HAP-1 (cell line): ENCODE data around the gene ARHGAP15.

Experiments used
- DNase-seq, 2 experiments: peaks; one replicate each; pipeline ENCODE4 v3.0.0-alpha.2; 2016 to 2020; ENCODE audit warnings: low spot score in 2 of 2
- H3K27me3 ChIP-seq: fragments of 250-450 bp; sonication (Bioruptor Pico); 2 replicates; pipeline ENCODE4 v1.5.1; 2020; ENCODE audit warnings: low read depth, mild to moderate bottlenecking, moderate library complexity
- H3K36me3 ChIP-seq: fragments of 250-450 bp; sonication (Bioruptor Pico); replicated peaks from 2 replicates; pipeline ENCODE4 v1.5.1; 2020; ENCODE audit warnings: mild to moderate bottlenecking
- H3K4me1 ChIP-seq: fragments of 250-450 bp; sonication (Bioruptor Pico); 2 replicates; pipeline ENCODE4 v1.5.1; 2020; ENCODE audit warnings: mild to moderate bottlenecking
- H3K4me3 ChIP-seq: fragments of 250-450 bp; sonication (Bioruptor Pico); 2 replicates; pipeline ENCODE4 v1.5.1; 2020; ENCODE audit warnings: mild to moderate bottlenecking, moderate library complexity
- H3K9me3 ChIP-seq: fragments of 250-450 bp; sonication (Bioruptor Pico); 2 replicates; pipeline ENCODE4 v1.5.1; 2020; ENCODE audit warnings: mild to moderate bottlenecking, moderate library complexity
- in situ Hi-C: fragments of 300-500 bp; cut with MboI; formaldehyde crosslinking; loops from 3 replicates; pipeline ENCODE4 v1.14.3; 2020; ENCODE audit warnings: low sequenced_read_pairs, inconsistent platforms, mixed read lengths

ARHGAP15 gene

GRCh38 chr2:143163499-143163898, 34.3 kb downstream of the ARHGAP15 start:
- H3K36me3 ChIP-seq: no peaks in the 10 kb centered on the region
- in situ Hi-C loops: no loop called here
- no peaks in the 10 kb centered on the region; the same call in 1 of the 2 replicates for H3K27me3 ChIP-seq
- H3K9me3 ChIP-seq: no peaks in the 10 kb centered on the region
- no peak for DNase-seq
- no peaks in the 10 kb centered on the region for H3K4me1 ChIP-seq
- H3K4me3 ChIP-seq: no peak overlapping the region

DNA sequence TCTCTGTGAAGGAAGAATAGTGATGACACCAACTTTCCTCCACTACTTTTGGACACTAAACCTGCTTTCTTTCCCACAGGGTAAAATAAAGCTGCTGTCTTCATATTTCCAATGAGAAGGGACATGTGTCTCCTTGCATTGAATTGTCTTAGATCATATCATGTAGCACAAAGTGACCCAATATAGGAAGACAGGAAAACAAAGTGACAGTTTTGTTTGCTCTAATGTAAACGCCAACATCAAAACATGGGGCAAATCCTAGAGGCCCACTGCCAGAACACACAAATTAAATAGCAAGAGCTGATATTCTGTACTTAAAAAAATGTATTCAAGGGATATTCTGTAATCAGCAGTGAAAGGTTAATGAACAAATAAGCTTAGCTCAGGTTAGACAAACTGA, 36.1 kb downstream of the ARHGAP15 start:
- DNase-seq: no peak
- H3K4me1 ChIP-seq: no peaks in the 10 kb centered on the region
- H3K9me3 ChIP-seq: no peaks in the 10 kb centered on the region
- in situ Hi-C loops: no loop called here
- no peaks in the 10 kb centered on the region; the same call in 1 of the 2 replicates for H3K27me3 ChIP-seq
- no peaks in the 10 kb centered on the region for H3K36me3 ChIP-seq
- H3K4me3 ChIP-seq: no peak overlapping the region

- H3K4me3 ChIP-seq: no peak overlapping the region
- no peaks in the 10 kb centered on the region for H3K9me3 ChIP-seq
- H3K4me1 ChIP-seq: no peaks in the 10 kb centered on the region
- DNase-seq: no peak
- 0 out of 2 replicates have a peak, but pooled peaks cover under 1% of the 10 kb centered on the region for H3K27me3 ChIP-seq
- in situ Hi-C loops: no loop called here
- no peaks in the 10 kb centered on the region for H3K36me3 ChIP-seq
Measured at GRCh38 chr2:143169105-143169504, 39.9 kb downstream of the ARHGAP15 start.

DNA sequence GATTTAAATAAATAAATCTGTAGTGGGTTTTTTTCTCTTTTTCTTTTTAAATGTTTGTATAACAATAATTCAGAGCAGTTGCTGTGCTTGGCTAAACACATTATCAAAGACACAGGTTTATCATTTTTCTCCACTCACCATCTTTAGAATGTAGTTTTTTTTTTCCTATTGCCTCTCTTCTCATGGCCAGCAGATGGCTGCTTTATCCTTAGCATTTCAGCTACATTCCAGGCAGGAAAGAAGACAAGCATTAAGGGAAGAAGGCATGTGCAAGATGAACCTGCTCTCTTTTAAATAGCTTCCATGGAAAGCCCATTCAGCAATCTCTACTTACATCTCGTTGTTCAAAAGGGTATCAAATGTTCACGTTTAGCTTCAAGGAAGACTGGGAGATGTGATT, 42.6 kb downstream of the ARHGAP15 start:
- in situ Hi-C loops: no loop called here
- H3K4me1 ChIP-seq: no peaks in the 10 kb centered on the region
- no peak overlapping the region for H3K4me3 ChIP-seq
- H3K27me3 ChIP-seq: 0 out of 2 replicates have a peak, but pooled peaks cover 5% of the 10 kb centered on the region
- no peaks in the 10 kb centered on the region for H3K36me3 ChIP-seq
- H3K9me3 ChIP-seq: no peaks in the 10 kb centered on the region
- no peak for DNase-seq

DNA sequence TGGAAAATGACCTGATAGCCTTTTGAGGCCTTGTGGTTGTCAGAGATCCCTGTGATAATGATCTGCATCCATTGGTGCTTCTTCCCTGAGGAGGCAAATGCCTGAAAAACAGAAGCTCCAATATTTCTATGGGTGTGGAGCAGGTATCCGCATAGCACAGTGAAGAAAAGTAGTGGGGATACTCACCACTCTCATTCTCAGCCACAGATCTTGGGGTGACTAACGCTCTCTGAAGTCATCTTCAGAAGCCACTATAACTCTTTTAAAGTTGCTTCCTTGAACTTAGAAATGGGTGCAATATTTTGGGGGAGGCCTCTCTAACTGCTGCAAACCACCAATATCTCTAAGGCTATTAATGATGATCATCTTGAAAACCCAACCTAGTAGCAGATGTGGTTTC, 46.2 kb downstream of the ARHGAP15 start:
- Histone ChIP-seq H3K36me3 (no peaks in the 10 kb centered on the region), H3K9me3 (no peaks in the 10 kb centered on the region), H3K27me3 (0 out of 2 replicates have a peak, but pooled peaks cover 5% of the 10 kb centered on the region), H3K4me3 (no peak overlapping the region), H3K4me1 (no peaks in the 10 kb centered on the region)
- no peak for DNase-seq
- in situ Hi-C loops: no loop called here

DNA sequence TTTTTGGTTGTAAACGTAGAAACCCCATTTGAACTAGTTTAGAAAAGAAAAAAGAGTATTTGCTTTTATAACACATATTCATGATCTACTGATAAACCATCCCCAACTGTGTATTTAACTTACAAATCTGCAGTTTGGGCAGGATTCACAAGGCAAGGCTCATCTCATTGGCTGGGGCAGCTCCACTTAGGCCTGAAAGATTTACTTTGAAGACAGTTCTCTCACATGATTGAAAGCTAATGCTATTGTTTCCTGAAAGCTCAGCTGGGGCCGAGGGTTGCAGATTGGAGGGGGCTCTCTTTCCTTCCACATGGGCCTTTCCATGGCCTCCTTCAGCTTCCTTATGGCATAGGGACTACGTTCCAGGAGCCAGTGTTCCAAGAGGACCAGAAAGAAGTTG, 47.4 kb downstream of the ARHGAP15 start:
- Histone ChIP-seq H3K4me3 (no peak overlapping the region), H3K9me3 (peaks cover 3% of the 10 kb centered on the region; the same call in 1 of the 2 replicates)
- in situ Hi-C loops: no loop called here

GRCh38 chr2:143177096-143177786, 48.0 kb downstream of the ARHGAP15 start:
- in situ Hi-C loops: no loop called here
- H3K9me3 ChIP-seq: peaks cover 3% of the 10 kb centered on the region; the same call in 1 of the 2 replicates

More for the DNA sequence above, 47.4 kb downstream of the ARHGAP15 start:
- no peak for DNase-seq
- Histone ChIP-seq H3K4me1 (no peaks in the 10 kb centered on the region), H3K36me3 (no peaks in the 10 kb centered on the region), H3K27me3 (0 out of 2 replicates have a peak, but pooled peaks cover 5% of the 10 kb centered on the region)

GRCh38 chr2:143181494-143181893, 52.3 kb downstream of the ARHGAP15 start:
- DNase-seq: no peak
- H3K27me3 ChIP-seq: 0 out of 2 replicates have a peak, but pooled peaks cover 2% of the 10 kb centered on the region
- no peaks in the 10 kb centered on the region for H3K36me3 ChIP-seq
- H3K4me3 ChIP-seq: no peak overlapping the region
- H3K4me1 ChIP-seq: no peaks in the 10 kb centered on the region; the same call in 1 of the 2 replicates
- peaks cover 3% of the 10 kb centered on the region; the same call in 1 of the 2 replicates for H3K9me3 ChIP-seq
- in situ Hi-C loops: no loop called here

More at GRCh38 chr2:143177096-143177786, 48.0 kb downstream of the ARHGAP15 start:
- no peaks in the 10 kb centered on the region for H3K4me1 ChIP-seq
- H3K4me3 ChIP-seq: no peak overlapping the region
- H3K36me3 ChIP-seq: no peaks in the 10 kb centered on the region
- DNase-seq: no peak
- 0 out of 2 replicates have a peak, but pooled peaks cover 5% of the 10 kb centered on the region for H3K27me3 ChIP-seq

- no peaks in the 10 kb centered on the region for H3K36me3 ChIP-seq
- H3K9me3 ChIP-seq: peaks cover 3% of the 10 kb centered on the region; the same call in 1 of the 2 replicates
- DNase-seq: no peak
- no peak overlapping the region for H3K4me3 ChIP-seq
- H3K4me1 ChIP-seq: peaks cover 8% of the 10 kb centered on the region
- 0 out of 2 replicates have a peak, but pooled peaks cover 2% of the 10 kb centered on the region for H3K27me3 ChIP-seq
- in situ Hi-C loops: no loop called here
Measured at GRCh38 chr2:143182649-143183048, 53.4 kb downstream of the ARHGAP15 start.

- no peak overlapping the region for H3K4me3 ChIP-seq
- in situ Hi-C loops: no loop called here
- H3K4me1 ChIP-seq: peaks cover 9% of the 10 kb centered on the region
- H3K36me3 ChIP-seq: no peaks in the 10 kb centered on the region
- H3K27me3 ChIP-seq: 0 out of 2 replicates have a peak, but pooled peaks cover 2% of the 10 kb centered on the region
- peaks cover 3% of the 10 kb centered on the region; the same call in 1 of the 2 replicates for H3K9me3 ChIP-seq
- no peak for DNase-seq
Measured at GRCh38 chr2:143183804-143184463, 54.7 kb downstream of the ARHGAP15 start.

DNA sequence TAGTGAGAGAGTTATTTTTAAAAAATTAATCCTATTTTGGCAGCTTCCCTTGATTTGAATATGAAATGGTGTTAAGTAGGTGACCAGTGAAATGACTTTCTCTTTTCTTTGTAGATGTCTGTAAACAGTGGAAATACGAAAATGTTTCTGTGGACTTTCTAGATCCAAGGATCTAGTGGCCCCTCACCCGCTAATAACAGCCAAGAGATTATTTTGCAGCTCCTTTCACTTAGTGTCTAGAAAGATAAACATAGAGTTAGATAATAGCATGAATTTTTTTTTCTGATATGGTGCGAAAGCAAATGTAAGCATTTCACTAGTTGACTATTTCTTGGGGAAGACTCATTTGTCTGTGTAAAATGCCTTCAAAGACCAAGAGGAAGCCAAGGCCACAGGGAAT, 57.7 kb downstream of the ARHGAP15 start:
- DNase-seq: peak in 1 of 2 experiments; percentile 55
- H3K27me3 ChIP-seq: 0 out of 2 replicates have a peak, but pooled peaks cover 2% of the 10 kb centered on the region
- H3K4me1 ChIP-seq: peaks cover 9% of the 10 kb centered on the region
- no peaks in the 10 kb centered on the region for H3K9me3 ChIP-seq
- no peak overlapping the region for H3K4me3 ChIP-seq
- no peaks in the 10 kb centered on the region for H3K36me3 ChIP-seq
- in situ Hi-C loops: no loop called here

DNA sequence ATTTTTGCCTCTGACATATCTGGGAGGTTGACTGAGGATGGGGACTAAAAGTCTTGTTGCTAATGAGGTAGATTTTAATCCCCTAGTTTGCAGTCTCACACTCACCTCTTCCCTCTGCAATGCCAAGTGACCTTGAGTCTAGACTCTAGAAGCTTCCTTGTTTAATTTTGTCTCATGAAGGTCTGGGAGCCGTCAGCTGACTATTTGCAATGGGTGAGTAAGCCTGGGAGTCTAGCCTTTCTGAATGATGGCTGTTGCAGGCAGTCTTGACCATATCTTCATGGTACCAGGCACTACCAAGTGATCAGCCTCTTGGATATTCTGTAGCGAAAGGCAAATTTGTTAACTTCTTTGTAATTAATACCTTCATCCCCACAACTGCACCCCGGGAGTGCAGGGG, 61.2 kb downstream of the ARHGAP15 start:
- H3K36me3 ChIP-seq: no peaks in the 10 kb centered on the region
- peaks cover 9% of the 10 kb centered on the region for H3K4me1 ChIP-seq
- H3K27me3 ChIP-seq: 0 out of 2 replicates have a peak, but pooled peaks cover 1% of the 10 kb centered on the region
- in situ Hi-C loops: no loop called here
- no peak overlapping the region for H3K4me3 ChIP-seq
- H3K9me3 ChIP-seq: no peaks in the 10 kb centered on the region
- DNase-seq: no peak

DNA sequence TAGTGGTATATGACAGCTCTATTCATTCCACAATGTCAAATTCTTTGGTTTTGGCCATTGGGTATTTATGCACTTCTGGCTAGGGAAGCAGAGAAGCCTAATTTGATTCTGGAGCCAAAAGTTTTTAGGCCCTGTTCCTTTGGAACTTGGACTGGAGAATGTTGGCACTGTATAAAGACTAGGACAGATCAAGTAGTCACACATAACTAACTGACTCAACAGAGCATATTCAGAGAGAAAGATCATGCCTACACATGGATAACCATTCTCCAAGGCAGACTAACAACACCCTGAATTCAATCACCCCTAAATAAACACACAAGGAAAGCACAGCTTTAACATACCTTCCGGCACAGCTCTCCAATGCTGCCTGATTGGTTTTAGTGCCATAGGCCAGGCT, 62.9 kb downstream of the ARHGAP15 start:
- Histone ChIP-seq H3K27me3 (no peaks in the 10 kb centered on the region; the same call in none of the 2 replicates), H3K4me1 (peaks cover 7% of the 10 kb centered on the region), H3K9me3 (no peaks in the 10 kb centered on the region), H3K4me3 (no peak overlapping the region), H3K36me3 (no peaks in the 10 kb centered on the region)
- in situ Hi-C loops: no loop called here
- DNase-seq: no peak

DNA sequence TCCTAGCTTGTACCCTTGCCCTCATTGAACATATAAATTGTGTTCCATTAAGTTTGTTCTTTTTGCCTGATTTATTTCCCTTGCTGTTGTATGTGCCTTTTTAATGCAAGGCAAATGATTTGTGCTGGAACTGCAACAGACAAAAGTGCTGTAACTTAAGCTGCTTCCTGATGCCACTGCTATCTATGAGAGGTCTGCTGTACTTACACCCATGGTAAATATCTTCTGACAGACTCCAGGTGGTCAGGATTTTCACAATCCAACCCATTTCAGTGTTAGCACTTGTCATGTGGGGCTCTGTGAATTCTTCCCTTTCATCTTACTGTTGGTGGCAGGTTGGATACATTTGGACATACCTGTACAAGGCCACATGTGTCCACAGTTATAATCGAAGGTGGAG, 63.5 kb downstream of the ARHGAP15 start:
- Histone ChIP-seq H3K27me3 (no peaks in the 10 kb centered on the region; the same call in none of the 2 replicates), H3K4me1 (peaks cover under 1% of the 10 kb centered on the region), H3K4me3 (no peak overlapping the region), H3K36me3 (no peaks in the 10 kb centered on the region), H3K9me3 (no peaks in the 10 kb centered on the region)
- in situ Hi-C loops: no loop called here
- DNase-seq: no peak
